Measurements from ENCODE around the gene LRG1. TPM values are rescaled to one million over a fixed set of nuclear protein-coding genes. Genes with fewer than 3 reads are reported as not detected.

Gene LRG1
- total RNA-seq, 1 experiment from 2014 or later: 0.81 TPM

GRCh38 chr19:4554717-4555116 is 14.9 kb upstream of the LRG1 start (continued):
- TF ChIP-seq, protein P1, sequence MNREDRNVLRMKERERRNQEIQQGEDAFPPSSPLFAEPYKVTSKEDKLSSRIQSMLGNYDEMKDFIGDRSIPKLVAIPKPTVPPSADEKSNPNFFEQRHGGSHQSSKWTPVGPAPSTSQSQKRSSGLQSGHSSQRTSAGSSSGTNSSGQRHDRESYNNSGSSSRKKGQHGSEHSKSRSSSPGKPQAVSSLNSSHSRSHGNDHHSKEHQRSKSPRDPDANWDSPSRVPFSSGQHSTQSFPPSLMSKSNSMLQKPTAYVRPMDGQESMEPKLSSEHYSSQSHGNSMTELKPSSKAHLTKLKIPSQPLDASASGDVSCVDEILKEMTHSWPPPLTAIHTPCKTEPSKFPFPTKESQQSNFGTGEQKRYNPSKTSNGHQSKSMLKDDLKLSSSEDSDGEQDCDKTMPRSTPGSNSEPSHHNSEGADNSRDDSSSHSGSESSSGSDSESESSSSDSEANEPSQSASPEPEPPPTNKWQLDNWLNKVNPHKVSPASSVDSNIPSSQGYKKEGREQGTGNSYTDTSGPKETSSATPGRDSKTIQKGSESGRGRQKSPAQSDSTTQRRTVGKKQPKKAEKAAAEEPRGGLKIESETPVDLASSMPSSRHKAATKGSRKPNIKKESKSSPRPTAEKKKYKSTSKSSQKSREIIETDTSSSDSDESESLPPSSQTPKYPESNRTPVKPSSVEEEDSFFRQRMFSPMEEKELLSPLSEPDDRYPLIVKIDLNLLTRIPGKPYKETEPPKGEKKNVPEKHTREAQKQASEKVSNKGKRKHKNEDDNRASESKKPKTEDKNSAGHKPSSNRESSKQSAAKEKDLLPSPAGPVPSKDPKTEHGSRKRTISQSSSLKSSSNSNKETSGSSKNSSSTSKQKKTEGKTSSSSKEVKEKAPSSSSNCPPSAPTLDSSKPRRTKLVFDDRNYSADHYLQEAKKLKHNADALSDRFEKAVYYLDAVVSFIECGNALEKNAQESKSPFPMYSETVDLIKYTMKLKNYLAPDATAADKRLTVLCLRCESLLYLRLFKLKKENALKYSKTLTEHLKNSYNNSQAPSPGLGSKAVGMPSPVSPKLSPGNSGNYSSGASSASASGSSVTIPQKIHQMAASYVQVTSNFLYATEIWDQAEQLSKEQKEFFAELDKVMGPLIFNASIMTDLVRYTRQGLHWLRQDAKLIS (CRISPR knock-in tag; IDR thresholded peaks at IDR 0.05; ENCODE audit: borderline replicate concordance): no peak
- TF ChIP-seq IRF2 (CRISPR knock-in tag; IDR thresholded peaks at IDR 0.05; ENCODE audit: borderline replicate concordance, low read depth): no peak

- peaks cover 2% of the 10 kb centered on the region; the same call in 1 of the 2 replicates for H3K27me3 Mint-ChIP-seq (ENCODE audit: low read depth)
- no peak overlapping the region for H3K4me3 Mint-ChIP-seq
- peaks cover 44% of the 10 kb centered on the region for H3K36me3 Mint-ChIP-seq
- no peak for ATAC-seq
- ChIA-PET POLR2A (no interaction called here), CTCF (no interaction called here)
- DNase-seq (ENCODE audit: low spot score): no peak
- H3K27ac Mint-ChIP-seq: no peak overlapping the region
- H3K4me1 Mint-ChIP-seq: peaks cover 9% of the 10 kb centered on the region
- no peaks in the 10 kb centered on the region for H3K9me3 Mint-ChIP-seq
- TF ChIP-seq GRHL2 (CRISPR knock-in tag; IDR thresholded peaks at IDR 0.05; ENCODE audit: insufficient replicate concordance, severe bottlenecking) (no peak), E2F4 (CRISPR knock-in tag; IDR thresholded peaks at IDR 0.05; ENCODE audit: borderline replicate concordance, low read depth) (no peak), FOXJ3 (CRISPR knock-in tag; IDR thresholded peaks at IDR 0.05; ENCODE audit: borderline replicate concordance) (no peak), ATF6 (CRISPR knock-in tag; IDR thresholded peaks at IDR 0.05) (no peak), ZNF396 (CRISPR knock-in tag; IDR thresholded peaks at IDR 0.05; ENCODE audit: borderline replicate concordance) (no peak), TEAD1 (CRISPR knock-in tag; IDR thresholded peaks at IDR 0.05) (no peak), IRF1 (CRISPR knock-in tag; IDR thresholded peaks at IDR 0.05) (no peak), NR3C1 (CRISPR knock-in tag; conservative IDR thresholded peaks at IDR 0.05; ENCODE audit: low read depth) (no peak), GTF2I (CRISPR knock-in tag; conservative IDR thresholded peaks at IDR 0.05) (no peak), CREM (CRISPR knock-in tag; IDR thresholded peaks at IDR 0.05) (no peak), CREB1 (CRISPR knock-in tag; IDR thresholded peaks at IDR 0.05) (no peak), JAZF1 (CRISPR knock-in tag; IDR thresholded peaks at IDR 0.05) (no peak), GABPB1 (CRISPR knock-in tag; IDR thresholded peaks at IDR 0.05) (no peak), ZNF512 (CRISPR knock-in tag; IDR thresholded peaks at IDR 0.05; ENCODE audit: borderline replicate concordance) (no peak)
- TF ChIP-seq, protein P1 (CRISPR knock-in tag; IDR thresholded peaks at IDR 0.05; ENCODE audit: borderline replicate concordance): no peak
- TF ChIP-seq, protein P2, sequence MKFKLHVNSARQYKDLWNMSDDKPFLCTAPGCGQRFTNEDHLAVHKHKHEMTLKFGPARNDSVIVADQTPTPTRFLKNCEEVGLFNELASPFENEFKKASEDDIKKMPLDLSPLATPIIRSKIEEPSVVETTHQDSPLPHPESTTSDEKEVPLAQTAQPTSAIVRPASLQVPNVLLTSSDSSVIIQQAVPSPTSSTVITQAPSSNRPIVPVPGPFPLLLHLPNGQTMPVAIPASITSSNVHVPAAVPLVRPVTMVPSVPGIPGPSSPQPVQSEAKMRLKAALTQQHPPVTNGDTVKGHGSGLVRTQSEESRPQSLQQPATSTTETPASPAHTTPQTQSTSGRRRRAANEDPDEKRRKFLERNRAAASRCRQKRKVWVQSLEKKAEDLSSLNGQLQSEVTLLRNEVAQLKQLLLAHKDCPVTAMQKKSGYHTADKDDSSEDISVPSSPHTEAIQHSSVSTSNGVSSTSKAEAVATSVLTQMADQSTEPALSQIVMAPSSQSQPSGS (CRISPR knock-in tag; IDR thresholded peaks at IDR 0.05; ENCODE audit: borderline replicate concordance, low read depth): no peak
- TF ChIP-seq, protein P3, sequence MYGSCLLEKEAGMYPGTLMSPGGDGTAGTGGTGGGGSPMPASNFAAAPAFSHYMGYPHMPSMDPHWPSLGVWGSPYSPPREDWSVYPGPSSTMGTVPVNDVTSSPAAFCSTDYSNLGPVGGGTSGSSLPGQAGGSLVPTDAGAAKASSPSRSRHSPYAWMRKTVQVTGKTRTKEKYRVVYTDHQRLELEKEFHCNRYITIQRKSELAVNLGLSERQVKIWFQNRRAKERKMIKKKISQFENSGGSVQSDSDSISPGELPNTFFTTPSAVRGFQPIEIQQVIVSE (CRISPR knock-in tag; IDR thresholded peaks at IDR 0.05; ENCODE audit: borderline replicate concordance): no peak
- TF ChIP-seq, protein P4, sequence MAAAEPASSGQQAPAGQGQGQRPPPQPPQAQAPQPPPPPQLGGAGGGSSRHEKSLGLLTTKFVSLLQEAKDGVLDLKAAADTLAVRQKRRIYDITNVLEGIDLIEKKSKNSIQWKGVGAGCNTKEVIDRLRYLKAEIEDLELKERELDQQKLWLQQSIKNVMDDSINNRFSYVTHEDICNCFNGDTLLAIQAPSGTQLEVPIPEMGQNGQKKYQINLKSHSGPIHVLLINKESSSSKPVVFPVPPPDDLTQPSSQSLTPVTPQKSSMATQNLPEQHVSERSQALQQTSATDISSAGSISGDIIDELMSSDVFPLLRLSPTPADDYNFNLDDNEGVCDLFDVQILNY (CRISPR knock-in tag; IDR thresholded peaks at IDR 0.05): no peak
Measured at GRCh38 chr19:4553775-4554174, 13.9 kb upstream of the LRG1 start.

All from WTC11 (cell line).